Astrocyte of the hippocampus (primary cell): Measurements from ENCODE around the gene CYP27C1.

Experiments used
- DNase-seq: peaks from one replicate; pipeline ENCODE4 v3.0.0; 2011; ENCODE audit warnings: low read depth, low spot score

The CYP27C1 gene

DNA sequence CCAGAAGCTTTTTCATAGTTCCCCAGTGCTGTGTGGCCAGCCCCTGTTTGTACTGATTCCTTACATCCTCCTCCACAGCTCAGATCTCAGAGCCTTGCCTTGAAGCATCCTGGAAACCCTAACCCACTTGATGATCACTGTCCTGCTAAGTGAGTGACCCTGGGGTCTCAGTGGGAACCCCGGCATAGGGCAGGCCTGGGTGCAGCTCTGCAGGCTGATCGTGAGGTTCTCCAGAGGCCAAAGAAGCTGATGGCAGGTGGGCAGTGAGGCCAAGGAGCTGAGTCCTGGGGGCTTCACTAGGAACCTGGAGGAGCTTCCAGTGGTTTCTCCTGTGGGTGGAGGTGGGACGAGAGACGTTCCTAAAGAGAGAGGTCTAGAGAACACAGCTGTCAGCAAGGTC, 65.7 kb downstream of the CYP27C1 start:
- DNase-seq: no peak

GRCh38 chr2:127153691-127154158, 66.4 kb downstream of the CYP27C1 start:
- peak; percentile 89 for DNase-seq

DNA sequence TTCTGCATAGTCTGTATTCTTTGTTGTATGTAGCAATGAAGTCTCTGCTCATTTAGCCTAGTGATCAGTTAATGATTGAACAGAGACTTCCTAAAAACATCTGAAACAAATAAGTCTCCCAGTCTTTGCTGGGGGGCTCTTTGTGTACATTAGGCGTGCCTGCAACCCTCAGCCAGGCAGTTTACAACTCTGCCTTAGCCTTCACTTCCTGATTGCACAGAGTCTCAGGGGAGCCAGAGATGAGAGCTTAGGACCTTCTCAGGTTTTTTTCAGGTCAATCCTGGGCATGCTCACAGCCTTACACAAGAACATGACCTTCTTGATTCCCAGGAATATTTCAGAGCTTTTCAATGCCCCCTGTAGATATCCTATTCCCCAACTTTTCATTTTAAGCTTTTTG, 69.1 kb downstream of the CYP27C1 start:
- no peak for DNase-seq

GRCh38 chr2:127149384-127149783, 70.7 kb downstream of the CYP27C1 start:
- peak; percentile 74 for DNase-seq

DNA sequence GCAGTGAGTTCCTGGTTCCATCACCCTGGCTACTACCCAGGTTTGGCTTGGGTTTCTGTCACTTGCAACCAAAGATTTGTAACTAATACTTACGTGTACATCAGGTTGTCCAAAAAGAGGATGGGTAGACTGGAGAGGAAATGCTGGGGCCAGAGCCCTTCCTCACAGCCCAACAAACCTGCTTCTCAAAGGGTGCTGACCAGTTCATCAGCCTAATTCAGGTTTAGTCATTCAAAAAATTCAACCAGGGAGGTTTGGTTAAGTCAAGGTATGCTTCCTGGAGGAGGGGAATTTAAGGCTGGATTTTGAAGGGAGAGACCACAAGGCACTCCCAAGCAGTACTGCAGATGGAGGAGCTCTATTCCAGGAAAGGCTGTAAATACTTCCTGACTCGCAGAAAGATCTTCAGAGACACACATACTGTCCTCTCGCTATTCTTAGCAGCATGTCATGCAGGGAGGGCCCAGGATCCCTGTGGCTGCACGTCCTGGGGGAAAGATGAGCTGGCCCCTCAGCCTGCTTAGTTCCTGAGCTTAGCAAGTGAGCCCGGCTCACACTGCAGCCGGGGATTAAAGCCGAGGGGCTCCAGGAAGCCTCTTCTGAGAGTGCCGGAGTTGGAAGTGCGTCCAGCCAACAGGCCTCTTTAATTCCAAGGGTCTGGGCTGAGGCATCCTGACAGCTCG, 73.1 kb downstream of the CYP27C1 start:
- DNase-seq: no peak

- no peak for DNase-seq
These were observed 73.9 kb downstream of the CYP27C1 start for GRCh38 chr2:127146071-127146725.

DNA sequence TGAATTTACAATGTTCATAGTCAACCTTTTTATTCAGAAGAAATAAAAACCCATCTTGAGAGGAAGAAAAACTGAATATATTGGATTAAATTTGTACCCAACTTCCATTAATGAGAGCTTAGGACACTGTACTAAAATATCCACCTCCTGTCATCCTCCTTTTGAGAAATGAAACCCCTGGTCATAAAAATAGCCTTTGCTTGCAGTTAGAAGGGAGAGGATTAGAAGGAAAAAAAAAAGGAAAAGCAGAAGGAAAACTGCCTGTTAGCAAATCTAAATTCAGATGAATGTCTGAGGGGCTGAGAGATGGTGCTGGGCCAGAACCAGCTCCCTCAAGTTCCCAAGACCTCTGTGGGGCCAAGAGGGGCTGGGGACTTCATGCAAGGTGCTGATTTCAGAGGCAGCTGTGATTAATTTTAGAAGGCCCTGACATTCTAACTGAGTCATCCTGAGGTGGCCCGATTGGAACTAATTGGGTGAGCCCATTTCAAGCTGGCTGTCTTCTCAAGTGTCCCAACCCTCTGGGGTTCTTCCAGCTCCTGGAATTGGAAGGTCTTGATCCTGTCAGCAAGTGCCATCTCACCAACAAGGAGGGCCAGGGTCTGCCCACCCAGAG, 74.7 kb downstream of the CYP27C1 start:
- DNase-seq: peak; percentile 20

- peak; percentile 32 for DNase-seq
These were observed 76.0 kb downstream of the CYP27C1 start for GRCh38 chr2:127143841-127144782.

GRCh38 chr2:127142663-127143630, 77.2 kb downstream of the CYP27C1 start:
- DNase-seq: no peak

GRCh38 chr2:127140538-127140937, 79.6 kb downstream of the CYP27C1 start:
- no peak for DNase-seq

DNA sequence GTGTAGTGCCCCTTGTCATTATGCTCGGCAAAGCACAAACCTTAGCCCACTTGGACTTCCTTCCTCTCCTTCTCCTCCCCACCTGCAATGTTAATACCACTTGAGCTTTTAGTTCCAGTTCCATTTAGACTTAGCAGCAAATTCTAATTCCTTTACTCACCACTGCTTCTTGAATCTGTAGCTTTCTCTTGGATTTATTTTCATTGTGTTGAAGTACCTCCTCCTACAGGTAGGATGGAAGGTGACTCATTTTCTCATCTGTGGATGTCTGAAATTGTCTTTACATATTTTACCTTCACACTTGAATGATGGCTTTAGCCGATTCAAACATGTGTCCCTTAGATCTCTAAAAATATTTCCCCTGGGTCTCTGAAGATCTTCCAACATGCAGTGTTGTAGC, 80.3 kb downstream of the CYP27C1 start:
- no peak for DNase-seq

GRCh38 chr2:127138281-127138680, 81.8 kb downstream of the CYP27C1 start:
- no peak for DNase-seq

DNA sequence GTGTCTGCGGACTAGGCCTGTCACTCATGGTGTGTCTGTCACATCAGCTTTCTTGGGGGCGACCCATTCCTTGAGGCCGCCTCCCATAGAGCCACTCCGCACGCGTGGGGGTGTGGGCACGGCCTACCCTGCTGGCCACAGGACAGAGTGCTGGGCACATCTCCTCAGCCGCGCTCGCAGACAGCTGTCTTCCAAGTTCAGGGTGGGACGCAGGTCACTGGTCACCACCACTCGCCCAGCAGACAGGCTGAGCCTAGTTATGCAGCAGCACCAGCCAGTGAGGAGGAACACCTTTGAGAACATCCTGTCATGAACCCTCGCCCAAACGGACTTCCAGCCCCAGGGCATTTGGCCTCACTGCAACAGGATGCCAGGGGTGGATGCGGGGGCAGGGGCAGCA, 82.4 kb downstream of the CYP27C1 start:
- no peak for DNase-seq

DNA sequence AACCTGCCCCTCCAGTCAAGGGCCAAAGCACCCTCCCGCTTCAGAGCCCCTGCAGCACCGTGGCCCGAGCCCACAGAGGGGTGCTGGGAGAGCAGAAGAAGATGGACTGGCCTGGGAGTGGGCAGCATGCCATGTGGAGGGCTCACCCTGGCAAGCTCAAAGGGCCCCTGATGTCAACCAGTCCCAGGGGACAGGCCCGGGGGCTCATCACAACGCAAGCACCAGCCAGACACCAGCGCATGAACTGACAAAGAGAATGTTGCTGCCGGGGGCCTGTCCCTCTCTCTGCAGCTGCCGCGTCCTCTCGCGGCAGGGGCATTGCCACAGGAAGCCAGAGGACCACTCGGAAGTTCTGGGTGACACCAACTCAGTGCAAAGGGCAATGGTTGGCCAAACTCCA, 82.9 kb downstream of the CYP27C1 start:
- no peak for DNase-seq

GRCh38 chr2:127134833-127135830, 85.0 kb downstream of the CYP27C1 start:
- no peak for DNase-seq

DNA sequence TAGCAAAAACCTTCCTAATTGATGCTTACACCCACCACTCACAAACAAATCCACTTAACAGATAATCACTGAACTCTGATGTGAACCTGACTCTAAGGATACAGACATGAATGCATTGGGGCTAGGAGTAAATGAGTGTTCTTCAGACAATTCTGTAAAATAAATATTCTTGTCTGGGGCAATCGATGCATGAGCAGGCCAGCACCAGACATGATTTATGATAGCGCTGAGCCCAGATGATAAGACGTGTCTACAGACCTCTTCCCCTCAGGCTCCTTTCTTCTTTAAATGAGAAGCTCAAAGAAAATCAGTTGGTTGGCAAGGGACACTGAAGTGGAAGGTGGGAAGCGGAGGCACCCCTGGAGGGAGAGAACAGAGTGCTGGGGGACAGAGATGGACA, 85.9 kb downstream of the CYP27C1 start:
- DNase-seq: no peak
